Stimulated activated CD4-positive, alpha-beta T cell treated with anti-CD3 and anti-CD28 coated beads, Interleukin-2, amount 100 ng/mL, for 24 hours (primary cell): ENCODE data around the gene SPNS1.
"Not testable (repeated sequence)": the region's sequence is repeated elsewhere in the genome, so short reads cannot be mapped to it uniquely, and the experiment has no call there.

ENCODE experiments used
- DNase-seq, 2 donors: peaks; one replicate each; pipeline ENCODE4 v3.0.0-alpha.2; 2020

Gene SPNS1

GRCh38 chr16:28990375-28991040, 15.9 kb downstream of the SPNS1 start:
- DNase-seq: peak; percentile 73

DNA sequence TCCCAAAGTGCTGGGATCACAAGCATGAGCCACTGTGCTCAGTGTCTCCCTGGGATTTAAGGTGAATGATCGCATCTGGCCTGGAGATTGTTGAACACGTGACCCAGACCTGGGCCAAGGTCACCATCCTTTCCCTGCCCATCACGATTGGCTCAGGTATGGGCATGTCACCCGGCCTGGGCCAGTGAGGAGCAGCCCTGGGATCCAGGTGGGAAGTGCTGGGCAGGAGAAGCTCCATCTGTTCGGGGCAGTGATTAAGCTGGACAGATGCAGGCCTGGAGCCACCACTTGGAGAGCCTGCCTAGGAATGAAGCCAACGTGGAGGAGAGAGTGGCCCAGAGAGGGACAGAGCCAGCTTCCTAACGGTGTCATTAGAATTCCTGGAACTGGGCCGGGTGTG, 17.1 kb downstream of the SPNS1 start:
- no peak for DNase-seq

DNA sequence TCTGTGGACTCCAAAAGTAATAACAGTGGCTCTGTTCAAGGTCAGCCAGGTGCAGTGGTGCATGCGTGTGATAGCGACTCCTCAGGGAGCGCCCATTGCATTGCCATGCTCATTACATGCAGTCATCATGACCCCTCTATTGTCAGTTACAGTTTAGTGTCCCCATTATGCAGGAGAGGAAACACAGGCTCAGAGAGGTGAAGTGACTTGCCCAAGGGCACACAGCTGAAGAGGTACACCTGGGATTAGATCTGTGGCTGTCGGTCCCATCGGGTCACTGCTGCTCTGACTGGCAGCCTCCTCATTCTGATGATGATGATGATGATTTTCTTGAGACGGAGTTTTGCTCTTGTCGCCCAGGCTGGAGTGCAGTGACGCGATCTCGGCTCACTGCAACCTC, 17.9 kb downstream of the SPNS1 start:
- no peak for DNase-seq

GRCh38 chr16:28998837-28999236, 24.3 kb downstream of the SPNS1 start:
- no peak for DNase-seq

- no peak for DNase-seq
These were observed 25.0 kb downstream of the SPNS1 start for GRCh38 chr16:28999577-28999976.

DNA sequence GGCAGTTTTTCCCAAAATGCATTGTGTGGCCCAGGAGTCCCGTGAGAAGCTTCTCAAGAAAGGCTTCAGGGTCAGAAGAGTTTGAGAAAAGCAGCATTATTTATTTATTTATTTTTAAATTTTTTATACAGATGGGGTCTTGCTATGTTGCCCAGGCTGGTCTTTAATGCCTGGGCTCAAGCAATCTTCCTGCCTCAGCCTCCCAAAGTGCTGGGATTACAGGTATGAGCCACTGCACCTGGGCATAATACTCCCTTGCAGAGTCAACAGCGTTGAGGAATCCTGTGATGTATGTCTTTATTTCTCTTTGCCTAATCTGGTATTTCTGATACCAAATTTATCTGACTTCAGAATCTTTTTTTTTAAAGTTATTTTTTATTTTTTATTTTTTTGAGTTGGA, 25.4 kb downstream of the SPNS1 start:
- DNase-seq: no peak

GRCh38 chr16:29004496-29005139, 30.0 kb downstream of the SPNS1 start:
- DNase-seq: not testable (repeated sequence)

DNA sequence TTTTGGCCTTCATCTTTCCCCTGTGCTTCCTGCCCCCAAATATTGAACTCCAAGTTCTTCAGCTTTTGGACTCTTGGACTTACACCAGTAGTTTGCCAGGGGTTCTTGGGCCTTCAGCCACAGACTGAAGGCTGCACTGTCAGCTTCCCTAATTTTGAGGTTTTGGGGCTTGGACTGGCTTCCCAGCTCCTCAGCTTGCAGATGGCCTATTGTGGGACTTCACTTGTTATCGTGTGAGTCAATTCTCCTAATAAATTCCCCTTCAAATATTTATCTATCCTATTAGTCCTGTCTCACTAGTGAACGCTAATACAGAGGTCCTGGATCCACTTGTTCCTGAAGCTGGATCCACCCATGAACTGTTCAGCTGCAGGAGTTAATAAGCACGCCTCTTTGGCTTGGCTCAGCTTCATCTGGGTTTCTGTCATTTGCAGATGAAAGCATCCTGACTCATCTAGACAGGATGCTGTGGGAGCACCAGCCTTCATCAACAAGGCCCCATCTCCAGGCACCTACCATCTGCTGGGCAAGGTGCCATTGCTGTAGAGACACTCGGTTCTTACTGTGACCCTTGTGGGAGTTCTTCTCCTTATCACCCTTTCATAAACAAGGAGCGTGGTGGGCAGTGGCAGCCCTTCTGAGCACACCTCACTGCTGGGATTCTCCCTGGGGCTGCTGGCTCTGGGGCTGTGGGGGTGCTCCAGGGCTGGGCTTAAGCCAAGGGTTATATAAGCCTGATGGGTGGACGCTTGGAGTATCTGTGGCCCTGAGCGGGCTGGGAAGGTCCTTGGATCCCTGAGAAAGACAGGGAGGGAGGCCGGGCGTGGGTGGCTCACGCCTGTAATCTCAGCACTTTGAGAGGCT, 33.4 kb downstream of the SPNS1 start:
- DNase-seq: peak; percentile 73 to 79

- DNase-seq: peak; percentile 43 to 67
These were observed 34.7 kb downstream of the SPNS1 start for GRCh38 chr16:29009050-29009837.

- DNase-seq: no peak
These were observed 35.2 kb downstream of the SPNS1 start for GRCh38 chr16:29009838-29010166.

- DNase-seq: no peak
These were observed 36.5 kb downstream of the SPNS1 start for GRCh38 chr16:29011112-29011511.

- no peak for DNase-seq
These were observed 37.3 kb downstream of the SPNS1 start for GRCh38 chr16:29011851-29012250.

GRCh38 chr16:29012913-29013553, 38.5 kb downstream of the SPNS1 start:
- peak in 1 of 2 donors; percentile 46 for DNase-seq

GRCh38 chr16:29014561-29015069, 40.0 kb downstream of the SPNS1 start:
- no peak for DNase-seq

GRCh38 chr16:29022196-29022595, 47.6 kb downstream of the SPNS1 start:
- DNase-seq: no peak

DNA sequence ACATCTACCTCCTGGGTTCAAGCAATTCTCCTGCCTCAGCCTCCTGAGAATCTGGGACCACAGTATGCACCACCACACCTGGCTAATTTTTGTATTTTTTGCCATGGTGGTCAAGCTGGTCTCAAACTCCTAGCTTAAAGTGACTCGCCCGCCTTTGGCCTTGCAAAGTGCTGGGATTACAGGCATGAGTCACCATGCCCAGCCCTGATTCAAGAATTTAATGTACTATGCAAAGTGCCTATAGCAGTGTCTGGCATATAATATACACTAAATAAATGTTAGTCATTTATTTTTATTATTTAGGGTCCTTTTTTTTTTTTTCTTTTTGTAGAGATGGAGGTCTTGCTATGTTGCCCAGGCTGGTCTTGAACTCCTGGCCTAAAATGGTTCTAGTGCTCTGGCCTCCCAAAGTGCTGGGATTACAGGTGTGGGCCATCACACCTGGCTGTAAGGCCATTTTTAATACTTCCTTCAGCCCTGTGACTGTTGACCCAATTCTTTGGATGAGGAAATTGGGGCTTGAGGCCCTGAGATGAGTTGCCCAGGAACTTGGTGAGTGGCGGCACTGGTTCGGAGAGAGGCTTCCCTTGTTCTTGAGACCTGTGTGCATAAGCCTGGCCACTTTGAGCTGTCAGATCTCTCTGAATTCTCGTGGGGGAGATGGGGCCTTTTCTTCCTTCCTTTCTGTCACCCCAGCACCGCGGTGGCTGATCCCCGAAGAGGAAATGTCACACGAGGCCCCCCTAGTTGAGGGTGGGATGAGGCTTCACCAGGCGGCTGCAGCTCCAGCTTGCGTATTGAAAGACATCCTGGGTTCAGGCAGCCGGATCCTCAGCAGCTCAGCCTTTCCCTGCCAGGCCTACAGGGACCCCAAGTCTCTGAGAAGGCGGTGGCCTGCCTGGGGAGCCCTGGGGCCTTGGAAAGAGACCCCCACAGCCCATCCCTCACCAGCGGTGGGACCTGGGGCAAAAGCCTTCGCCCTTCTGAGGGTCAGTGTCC, 49.0 kb downstream of the SPNS1 start:
- no peak for DNase-seq

DNA sequence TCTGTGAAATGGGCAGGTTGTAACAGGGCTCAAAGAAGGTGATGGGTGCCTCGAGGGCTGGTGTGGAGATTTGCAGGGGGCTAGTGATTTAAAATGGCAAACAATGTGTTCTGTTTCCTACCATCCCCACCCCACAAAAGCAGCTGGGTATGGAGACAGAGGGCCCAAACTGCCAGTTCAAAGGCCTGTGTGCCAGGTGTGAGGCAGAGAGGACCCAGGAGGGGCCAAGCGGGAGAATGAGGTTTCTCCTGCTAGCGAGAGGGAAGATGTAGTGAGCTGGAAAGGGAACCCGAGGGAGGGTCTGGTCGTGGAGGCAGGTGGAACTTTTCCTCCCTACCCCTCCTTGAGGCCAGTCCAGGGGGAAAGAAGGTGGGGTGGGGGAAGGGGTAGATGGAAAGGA, 49.7 kb downstream of the SPNS1 start:
- DNase-seq: no peak

GRCh38 chr16:29025218-29025617, 50.6 kb downstream of the SPNS1 start:
- DNase-seq: no peak

- DNase-seq: no peak
These were observed 51.2 kb downstream of the SPNS1 start for GRCh38 chr16:29025735-29026134.

DNA sequence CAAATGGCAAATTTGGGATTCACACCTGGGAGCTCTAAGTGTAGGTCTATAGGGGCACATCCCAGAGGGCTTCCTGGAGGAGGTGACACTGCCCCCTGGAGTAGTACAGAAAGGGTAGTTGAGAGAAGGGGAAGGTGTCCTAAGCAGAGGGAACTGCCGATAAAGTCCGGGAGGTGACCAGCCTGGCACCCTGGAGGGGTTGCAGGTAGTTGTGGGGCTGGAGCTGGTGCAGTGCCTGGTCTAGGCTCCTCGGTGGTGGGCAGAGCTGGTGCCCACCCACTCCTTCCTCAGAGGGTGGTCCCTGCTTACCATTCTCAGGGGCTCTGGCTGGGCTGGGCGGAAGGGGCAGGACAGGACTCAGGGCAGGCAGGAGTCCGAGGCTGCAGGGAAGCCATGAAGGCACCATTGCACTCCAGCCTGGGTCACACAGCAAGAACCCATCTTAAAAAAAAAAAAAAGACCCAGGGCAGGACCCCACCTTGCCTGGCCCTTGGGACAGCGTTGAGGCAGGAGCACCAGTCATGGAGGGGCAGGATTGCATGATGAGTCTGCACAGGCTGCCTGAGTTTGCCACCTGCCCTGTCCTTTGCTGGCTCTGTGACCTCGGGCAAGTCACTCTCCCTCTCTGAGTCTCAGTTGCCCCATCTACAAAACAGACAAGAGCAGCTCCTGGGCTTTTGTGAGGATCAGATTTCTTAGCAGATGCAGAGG, 54.0 kb downstream of the SPNS1 start:
- no peak for DNase-seq
